HG02970 (cell line): ENCODE data around the gene ANO2.
"Not testable (repeated sequence)": the region's sequence is repeated elsewhere in the genome, so short reads cannot be mapped to it uniquely, and the experiment has no call there.

Source experiments
- ATAC-seq: cut with Tn5 transposase; IDR thresholded peaks from one replicate; pipeline ENCODE4 v1.9.1; 2021; ENCODE audit warnings: mild to moderate bottlenecking, moderate library complexity, moderate number of reproducible peaks; ENCODE audit not compliant: unreplicated experiment, low FRiP score

The ANO2 gene

DNA sequence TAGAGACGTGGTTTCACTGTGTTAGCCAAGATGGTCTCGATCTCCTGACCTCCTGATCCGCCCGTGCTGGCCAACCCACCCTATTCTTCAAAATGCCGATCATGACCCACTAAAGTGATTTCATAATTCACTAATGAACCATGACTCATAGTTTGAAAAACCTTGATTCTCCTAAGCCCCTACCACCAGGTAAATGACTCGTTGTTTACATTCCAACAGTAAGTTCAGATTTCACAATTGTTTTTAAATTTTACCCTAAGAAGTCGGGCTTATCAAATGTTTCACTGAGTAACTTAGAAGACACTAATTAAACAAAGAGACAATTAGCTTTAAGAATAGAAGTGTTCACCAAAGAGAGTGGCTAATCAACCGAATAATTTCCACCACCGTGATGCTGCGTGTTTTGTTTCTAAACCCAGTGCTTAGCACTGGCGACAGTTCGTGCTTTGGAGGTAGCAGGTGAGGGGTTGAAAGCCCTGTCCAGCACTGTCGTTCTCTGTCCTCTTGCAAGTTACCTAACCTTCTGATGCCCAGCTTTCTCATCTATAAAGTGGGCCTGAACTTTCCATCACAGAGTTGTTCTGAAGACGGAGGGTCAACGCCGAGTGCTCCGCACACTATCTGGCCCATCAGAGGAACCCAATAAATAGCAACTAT is 376.6 kb downstream of the ANO2 start:
- no peak for ATAC-seq

DNA sequence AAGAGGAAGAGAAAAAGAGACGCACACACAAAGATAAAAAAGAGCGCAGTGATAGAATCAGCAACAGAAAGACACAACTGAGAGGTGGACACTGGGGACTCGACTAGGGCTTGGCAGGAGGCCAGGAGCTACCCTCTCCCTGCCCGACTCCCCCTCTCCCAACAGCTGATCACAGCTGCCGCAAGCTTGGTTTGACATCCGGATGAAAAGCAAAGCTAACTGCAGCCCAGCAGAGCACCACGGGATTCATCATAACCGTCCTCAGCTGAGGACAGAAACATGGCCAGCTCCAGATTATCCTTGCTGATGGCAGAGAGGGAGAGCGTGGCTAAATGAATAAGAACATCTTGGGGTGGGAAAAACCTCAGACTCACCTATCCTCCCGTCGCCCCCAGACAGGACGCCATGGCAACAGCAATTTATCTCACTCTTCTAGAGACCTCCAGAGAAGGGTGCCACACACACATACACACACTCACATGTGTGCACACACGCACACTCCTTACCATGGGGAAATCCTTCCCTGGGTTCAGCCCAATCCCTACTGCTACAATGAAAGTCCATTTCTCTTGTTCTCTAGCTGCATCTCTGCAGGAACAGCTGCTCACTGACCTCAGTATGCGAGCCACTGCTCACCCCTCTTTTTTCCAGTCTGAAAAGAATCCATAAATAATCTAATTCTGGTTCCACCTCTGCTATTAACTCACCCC is 377.9 kb downstream of the ANO2 start:
- ATAC-seq, result no peak

DNA sequence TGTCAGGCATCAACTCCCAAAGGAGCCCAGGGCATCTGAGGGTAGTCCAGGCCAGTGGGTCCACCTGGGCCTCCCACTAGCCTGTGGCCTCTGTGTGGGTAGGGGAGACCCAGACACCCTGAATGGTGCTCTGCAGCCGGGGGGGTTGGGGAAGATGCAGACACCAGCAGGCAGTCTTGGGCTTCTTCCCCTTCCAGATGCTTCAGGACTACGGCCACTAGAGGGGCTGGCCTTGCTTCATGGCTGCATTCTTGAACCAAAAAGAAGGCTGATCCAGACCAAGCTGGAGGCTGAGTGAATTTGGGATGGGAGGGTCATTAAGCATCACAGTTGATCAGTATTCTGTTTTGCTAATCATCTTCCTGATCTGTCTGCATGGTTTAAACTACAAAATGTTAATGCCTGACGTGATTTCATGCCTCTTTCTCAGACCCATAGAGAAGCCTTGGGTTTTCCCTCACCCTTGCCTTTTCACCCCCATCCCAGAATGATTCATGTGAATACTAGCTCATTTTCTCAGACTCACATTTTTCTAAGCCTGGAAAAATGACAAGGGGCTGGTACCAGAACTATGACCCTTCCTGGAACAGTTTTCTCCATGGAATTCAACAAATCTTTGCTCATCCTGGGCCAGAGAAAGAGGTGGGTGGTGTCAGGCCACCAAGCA is 379.0 kb downstream of the ANO2 start:
- ATAC-seq, result no peak

DNA sequence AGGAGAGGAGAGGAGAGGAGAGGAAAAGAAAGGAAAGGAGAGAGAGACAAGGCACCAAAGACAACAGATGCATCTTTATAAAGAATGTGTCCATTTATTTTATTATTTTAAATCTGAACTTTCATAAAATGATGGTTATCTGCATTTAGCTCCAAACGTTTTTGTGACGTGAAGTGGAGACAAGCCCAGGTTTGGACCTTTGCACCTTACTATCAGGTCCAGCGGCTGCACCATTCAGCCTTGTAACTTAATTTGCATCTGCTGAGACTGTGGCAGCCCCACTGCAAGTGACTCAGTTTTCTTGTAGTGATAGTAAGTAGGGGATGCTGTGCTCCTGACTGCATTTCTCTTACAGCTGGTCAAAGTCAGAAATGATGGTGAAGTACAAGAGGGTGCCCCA is 382.5 kb downstream of the ANO2 start:
- no peak for ATAC-seq

DNA sequence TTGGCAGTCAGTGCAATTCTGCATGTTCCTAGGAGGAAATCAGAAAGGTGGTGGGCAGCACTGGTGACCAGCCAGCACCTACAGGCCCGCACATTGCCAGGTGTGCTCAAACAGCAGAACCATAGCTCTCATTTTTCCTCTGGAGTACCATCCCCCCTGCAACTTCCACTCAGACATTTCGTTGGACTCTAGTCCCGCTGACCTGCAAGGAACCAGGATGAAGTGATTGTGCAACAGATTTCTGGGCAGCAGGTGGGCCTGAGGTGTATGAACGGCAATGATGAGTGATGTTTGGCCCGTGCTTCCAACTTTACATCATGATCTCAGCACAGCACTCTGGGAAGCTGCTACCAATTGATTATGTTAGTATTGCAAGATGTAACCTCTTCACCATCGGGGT is 383.2 kb downstream of the ANO2 start:
- ATAC-seq, result no peak

DNA sequence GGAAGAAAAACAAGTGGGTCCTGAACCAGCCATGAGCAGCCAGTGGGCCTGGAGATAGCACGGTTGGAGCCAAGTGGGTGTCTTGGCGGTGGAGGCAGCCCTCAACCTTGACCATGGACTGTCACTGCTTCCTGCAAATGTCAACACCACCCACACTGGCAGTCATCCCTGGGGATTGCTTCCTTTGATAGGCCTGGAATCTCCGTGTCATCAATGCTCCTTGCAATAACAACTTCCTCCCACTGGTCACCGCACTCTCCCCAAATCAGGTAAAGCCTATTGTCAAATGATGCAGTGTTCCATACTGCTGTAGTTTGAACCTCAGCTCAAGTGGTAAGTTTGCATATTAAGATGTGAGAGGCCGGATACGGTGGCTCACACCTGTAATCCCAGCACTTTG is 384.0 kb downstream of the ANO2 start:
- ATAC-seq, result no peak

DNA sequence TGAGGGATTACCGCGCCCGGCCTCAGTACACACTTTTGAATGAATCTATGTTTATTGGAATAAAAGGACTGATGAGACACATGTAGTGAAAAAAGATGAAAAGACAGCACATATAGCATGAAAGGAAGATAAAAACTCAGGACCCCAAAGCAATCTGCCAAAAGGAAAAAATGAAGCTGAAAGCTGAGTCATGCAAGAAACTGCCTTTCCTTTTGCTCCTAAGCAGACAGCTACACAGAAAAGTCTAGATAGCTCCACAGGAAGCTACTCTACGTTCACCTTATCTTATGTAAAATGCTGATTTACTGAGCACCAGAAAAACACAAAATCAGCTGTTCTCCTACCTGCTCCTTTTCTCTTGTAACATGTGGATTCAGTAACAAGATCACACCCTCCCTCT is 384.8 kb downstream of the ANO2 start:
- no peak for ATAC-seq

DNA sequence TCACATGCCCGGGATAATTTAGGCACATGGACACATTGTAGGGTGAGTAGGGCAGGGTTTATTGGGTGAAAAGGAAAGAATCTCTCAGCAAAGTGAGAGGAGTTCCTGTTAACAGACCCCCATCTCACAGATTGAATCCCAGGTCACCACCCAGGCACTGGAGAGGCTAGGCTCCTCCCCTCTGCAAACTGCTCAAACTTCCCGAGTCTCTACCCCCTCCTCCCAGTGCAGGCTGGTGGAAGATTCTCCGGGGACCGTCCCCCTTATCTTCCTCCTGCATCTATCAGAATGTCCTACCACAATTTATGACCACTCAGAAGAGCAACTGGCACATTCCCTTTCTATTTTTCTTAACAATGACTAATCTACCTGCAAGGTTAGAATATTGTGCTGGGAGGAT is 387.2 kb downstream of the ANO2 start:
- ATAC-seq, result no peak

DNA sequence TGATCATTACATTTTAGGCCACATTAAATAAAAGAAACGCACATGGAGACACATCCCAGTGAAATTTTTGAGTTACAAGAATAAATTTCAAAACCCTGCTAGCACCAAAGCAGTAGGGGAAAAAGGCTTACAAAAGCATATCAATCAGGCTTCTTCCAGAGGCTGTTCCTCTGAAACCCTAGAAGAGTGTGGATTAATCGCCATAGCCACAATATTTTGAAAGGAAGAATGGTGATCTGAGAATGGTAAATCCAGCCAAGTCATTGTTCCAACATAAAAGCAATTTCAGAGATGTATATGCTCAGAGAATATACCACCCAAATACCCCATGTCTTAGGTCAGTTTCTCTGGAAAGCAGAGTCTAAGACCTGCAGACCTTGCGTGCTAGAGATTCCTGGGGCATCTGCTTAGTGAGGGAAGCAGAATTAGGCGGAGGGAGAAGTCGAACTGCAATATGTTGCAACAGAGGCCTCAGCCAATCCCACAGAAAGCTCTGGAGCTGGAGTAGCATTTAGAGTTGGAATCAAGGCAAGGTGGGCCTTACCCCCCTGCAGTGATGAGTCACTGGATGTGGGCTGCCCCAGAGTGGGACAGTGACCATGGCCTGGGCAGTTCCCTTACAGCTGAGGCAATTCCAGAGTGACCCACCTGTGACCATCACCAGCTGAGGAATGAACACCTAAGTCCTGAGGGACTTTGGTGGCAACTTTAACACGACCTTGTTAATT is 387.9 kb downstream of the ANO2 start:
- ATAC-seq, result no peak

DNA sequence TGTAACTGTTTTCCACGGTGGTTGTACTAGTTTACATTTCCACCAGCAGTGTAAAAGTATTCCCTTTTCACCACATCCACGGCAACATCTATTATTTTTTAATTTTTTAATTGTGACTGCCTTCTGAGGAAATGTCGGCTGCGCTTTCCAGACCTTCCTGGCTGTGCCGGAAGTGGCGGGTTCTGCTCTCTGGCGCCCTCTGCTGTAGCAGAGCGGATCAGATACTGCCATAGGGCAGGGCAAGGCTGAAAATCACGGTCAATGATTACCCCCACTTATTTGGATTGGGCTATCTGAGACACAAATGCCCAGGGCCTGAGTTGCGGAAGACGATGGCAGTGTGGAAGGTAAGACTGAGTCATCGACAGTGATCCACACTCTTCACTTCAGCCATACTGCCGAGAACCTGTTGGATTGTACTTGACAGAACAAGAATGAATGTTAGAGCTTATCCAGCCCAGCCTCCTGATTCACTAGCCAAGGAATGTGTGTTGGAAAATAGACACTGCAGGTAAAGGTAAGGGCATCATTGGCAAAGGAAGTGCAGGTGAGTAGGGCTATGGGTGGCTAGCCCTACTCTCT is 388.9 kb downstream of the ANO2 start:
- no peak for ATAC-seq

DNA sequence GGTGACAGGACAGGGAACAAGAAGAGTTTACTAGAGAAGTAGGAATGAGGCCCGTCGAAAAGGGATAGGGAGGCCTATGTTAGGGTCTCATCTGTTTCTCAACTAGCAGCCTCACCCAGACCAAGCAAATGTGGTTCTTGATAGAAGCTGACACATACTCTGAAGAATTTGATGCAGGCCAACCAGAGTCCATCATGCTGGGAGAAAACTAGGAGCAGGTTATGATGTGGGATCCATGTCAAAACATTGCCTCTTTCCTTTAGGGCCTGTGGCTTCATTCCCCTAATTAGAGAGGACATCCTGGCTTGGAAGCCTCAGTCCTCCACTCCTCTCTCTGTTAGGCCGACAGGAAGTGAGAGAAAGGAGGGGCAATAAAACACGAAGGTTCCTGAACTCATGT is 390.3 kb downstream of the ANO2 start:
- no peak for ATAC-seq

DNA sequence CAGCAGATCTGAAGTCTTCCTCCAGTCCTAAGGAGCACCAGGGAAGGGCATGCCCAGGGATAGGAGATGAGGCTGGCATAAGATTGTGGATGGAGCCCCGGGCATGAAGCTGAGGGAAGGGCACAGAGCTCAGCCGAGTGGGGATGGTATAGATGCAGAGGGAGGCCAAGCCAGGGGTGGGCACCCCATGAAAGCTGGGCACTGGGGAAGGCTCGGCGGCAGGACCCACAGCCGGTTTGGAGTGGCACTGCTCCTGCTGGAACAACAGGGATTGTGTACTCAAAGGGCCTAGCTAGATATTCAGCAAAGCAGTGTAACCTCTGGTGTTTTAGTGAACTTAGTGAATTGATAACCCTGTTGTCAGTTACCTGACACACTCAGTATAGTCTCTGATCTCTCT is 396.0 kb downstream of the ANO2 start:
- ATAC-seq, result no peak

DNA sequence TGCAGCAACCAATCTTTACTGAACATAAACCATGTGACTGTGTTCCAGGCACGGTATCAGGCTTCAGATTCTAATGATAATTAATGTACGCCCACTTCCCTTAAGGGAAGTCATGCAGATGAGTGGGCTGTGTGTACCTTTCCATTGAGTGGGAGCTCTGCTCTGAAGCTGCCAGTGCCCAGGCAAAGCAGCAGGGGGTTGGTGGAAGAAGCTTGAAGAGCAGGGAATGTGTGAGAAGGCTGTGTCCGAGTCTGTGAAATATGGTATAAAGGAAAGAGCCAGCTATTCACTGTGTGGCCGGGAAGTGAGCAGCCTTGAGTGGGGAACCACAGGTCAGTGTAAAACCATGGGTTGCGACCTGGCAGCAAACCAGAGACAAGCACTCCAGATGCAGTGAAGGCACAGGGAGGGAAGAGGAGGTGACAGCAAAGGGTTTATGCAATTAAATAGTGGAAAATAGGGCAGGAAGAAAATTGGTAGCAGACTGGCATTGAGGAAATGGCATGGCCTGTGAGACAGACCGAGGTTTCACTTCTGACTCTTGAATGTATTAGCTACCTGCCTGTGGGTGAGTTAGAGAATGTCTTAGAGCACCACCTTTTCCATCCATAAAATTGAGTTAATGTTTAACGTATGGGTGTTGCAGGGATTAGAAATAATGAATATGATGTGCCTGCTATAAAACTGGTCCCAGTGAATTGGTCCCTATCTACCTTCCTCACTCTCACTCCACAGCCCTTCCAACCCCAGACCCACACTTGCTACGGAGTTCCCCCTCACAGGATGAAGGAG is 396.7 kb downstream of the ANO2 start:
- ATAC-seq, result no peak

DNA sequence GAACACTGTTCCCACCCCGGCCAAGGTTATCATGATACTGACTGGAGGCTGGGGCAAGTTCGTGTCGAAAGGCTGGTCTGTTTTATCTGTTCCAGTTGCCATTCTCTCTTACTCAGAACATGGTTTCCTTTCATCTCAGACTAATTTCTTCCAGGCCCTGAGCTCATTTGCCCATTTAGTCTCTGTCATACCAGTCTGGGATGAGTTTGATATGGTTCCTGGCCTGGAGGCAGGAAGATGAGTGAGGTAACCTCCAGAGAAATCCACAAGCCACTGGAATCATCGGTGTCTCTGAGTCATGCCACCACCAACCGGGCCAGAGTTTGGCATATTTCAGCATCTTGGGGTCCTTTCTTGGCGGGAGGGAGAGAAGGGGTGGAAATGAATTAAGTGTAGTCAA is 398.4 kb downstream of the ANO2 start:
- ATAC-seq, result no peak

DNA sequence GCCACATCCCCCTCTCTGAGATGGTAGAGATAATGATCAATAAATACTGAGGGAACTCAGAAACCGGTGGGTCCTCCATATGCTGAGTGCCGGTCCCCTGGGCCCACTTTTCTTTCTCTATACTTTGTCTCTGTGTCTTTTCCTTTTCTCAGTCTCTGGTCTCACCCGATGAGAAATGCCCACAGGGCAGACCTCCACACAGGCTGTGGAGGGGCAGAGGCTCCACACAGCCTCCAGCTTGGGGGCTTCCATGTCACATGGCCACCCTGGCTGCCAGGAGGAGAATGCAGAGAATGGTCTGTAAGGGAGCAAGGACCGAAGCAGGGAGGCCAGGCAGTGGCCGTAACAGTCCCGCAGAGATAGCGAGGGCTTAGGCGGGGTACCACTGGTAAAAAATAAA is 407.3 kb downstream of the ANO2 start:
- ATAC-seq, result no peak

DNA sequence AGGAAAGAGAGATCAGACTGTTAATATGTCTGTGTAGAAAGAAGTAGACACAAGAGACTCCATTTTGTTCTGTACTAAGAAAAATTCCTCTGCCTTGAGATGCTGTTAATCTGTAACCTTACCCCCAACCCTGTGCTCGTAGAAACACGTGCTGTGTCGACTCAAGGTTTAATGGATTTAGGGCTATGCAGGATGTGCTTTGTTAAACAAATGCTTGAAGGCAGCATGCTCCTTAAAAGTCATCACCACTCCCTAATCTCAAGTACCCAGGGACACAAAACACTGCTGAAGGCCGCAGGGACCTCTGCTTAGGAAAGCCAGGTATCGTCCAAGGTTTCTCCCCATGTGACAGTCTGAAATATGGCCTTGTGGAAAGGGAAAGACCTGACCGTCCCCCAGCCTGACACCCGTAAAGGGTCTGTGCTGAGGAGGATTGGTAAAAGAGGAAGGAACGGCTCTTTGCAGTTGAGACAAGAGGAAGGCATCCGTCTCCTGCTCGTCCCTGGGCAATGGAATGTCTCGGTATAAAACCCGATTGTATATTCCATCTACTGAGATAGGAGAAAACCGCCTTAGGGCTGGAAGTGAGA is 407.9 kb downstream of the ANO2 start:
- ATAC-seq, result not testable (repeated sequence)

DNA sequence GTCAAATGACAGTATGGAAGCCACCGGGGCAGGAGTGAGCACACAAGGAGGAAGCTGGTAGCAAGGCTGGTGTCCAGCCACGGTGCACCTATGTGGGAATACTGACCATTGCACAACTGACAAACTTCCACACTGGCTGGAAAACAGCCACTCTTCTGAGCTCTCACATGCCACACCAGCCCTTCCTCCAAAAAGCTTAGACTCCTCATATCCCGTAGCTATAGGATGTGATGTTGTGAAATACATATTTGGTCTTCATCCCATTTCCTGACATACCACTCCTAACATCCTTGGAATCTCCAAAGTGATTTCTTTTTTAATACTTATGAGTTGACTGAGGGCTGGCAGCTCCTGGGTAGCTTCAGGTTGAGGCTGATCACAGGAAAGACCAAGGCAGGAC is 409.5 kb downstream of the ANO2 start:
- ATAC-seq, result no peak

DNA sequence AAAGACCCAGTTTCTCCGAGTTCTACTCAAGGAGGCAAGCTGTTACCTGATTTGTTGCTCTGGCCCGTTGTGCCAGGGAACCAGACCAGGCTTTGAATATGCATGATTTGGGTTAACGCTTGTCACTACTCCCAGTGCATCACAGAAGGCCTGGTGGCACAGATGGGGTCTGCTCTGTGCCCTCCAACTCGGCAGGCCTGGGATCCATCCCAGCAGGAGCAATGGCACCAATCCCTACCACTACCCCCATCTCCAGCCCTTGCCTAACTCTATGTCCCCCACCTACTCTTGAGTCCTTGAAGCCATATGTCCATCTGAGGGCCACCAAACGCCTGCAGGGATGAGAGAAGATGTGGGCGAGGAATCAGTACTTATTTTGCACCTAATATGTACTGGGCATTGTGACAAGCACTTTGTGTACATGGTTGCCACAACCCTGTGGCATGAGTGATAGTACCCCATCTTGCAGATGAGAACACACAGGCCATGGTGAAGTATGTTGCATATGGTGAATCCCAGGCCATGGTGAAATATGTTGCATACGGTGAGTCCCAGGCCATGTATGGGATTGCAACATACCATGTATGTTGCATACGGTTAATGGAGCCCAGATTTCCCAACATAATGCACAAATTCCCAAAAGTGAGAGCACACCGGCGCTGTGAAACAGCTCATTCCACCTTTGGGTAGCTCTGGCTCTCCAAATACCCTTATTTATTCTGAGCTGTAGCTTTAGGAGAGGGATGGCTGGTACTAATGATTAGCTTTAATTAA is 410.4 kb downstream of the ANO2 start:
- no peak for ATAC-seq

DNA sequence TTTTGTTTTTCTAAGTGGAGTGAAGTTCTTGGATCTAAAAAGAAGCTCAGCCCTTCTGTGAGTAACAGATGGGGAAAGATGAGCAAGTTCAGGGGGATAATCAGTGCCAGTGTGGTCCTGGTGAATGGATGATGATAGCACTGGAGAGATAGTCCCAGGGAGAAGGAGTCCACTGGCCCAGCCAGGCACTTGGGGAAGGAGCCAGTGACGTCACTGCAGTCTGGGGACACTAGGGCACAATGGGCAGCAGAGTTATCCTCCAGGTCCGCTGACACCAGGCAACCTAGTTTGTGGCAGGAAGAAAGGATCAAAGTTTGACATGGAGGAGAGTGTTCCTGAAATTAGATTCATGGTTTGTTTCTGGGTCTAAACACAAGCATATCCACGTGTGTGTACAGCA is 411.7 kb downstream of the ANO2 start:
- ATAC-seq, result no peak
